HEK293T (cell line): ENCODE data around the gene HMCES.

ENCODE experiments used
- ARNT ChIP-seq: fragments of 450-650 bp; IDR thresholded peaks from 2 replicates; pipeline ENCODE4 v1.6.1; 2017; ENCODE audit warnings: mild to moderate bottlenecking
- BHLHE40 ChIP-seq: fragments of 450-650 bp; IDR thresholded peaks from 2 replicates; pipeline ENCODE4 v1.6.1; 2016; ENCODE audit warnings: mild to moderate bottlenecking, moderate library complexity, borderline replicate concordance
- CTBP1 ChIP-seq: fragments of 450-650 bp; IDR thresholded peaks from 2 replicates; pipeline ENCODE4 v1.6.1; 2016; ENCODE audit warnings: borderline replicate concordance
- ELF4 ChIP-seq: fragments of 450-650 bp; IDR thresholded peaks from 2 replicates; pipeline ENCODE4 v1.6.1; 2017; ENCODE audit warnings: antibody characterized with exemption
- FOXK2 ChIP-seq: fragments of 450-650 bp; IDR thresholded peaks from 2 replicates; pipeline ENCODE4 v1.6.1; 2016; ENCODE audit warnings: mild to moderate bottlenecking
- FOXM1 ChIP-seq: fragments of 450-650 bp; IDR thresholded peaks from 2 replicates; pipeline ENCODE4 v1.6.1; 2017; ENCODE audit warnings: mild to moderate bottlenecking, borderline replicate concordance
- HDGF ChIP-seq: fragments of 450-650 bp; IDR thresholded peaks from 2 replicates; pipeline ENCODE4 v1.6.1; 2017; ENCODE audit warnings: antibody characterized with exemption, borderline replicate concordance
- L3MBTL2 ChIP-seq: fragments of 450-650 bp; conservative IDR thresholded peaks from 2 replicates; pipeline ENCODE4 v1.6.1; 2016; ENCODE audit warnings: mild to moderate bottlenecking
- NFRKB ChIP-seq: fragments of 450-650 bp; IDR thresholded peaks from 2 replicates; pipeline ENCODE4 v1.6.1; 2016; ENCODE audit warnings: mild to moderate bottlenecking, moderate library complexity
- SP1 ChIP-seq: fragments of 450-650 bp; IDR thresholded peaks from 2 replicates; pipeline ENCODE4 v1.6.1; 2017
- SUZ12 ChIP-seq: fragments of 450-650 bp; IDR thresholded peaks from 2 replicates; pipeline ENCODE4 v1.6.1; 2016; ENCODE audit warnings: mild to moderate bottlenecking
- TARDBP ChIP-seq: fragments of 450-650 bp; IDR thresholded peaks from 2 replicates; pipeline ENCODE4 v1.6.1; 2016
- ZNF384 ChIP-seq: fragments of 450-650 bp; IDR thresholded peaks from 2 replicates; pipeline ENCODE4 v1.6.1; 2016
- TF ChIP-seq, protein P1 (sequence below): fragments of 450-650 bp; IDR thresholded peaks from 2 replicates; pipeline ENCODE4 v1.6.1; 2016

DNA sequence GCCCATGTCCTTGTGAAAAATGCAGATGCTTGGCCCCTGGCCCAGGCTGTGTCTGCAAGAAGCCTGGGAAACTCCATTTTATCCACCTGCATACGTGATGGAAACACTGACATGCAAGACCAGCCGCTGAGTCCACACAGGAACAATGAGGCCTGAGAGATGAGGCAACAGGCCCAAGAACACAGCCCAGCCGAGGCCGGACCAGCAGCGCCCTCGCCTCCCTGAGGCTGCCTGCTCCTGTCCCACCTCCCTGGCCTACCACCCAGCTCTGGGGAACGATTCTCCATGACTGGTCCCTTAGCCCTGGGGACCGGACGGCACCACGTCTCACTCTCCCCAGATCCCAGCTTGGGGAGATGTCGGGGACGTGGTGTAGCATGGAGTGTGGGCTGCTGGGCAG lies 47.5 kb downstream of the HMCES start:
- no peak for TF ChIP-seq HDGF
- no peak for TF ChIP-seq FOXK2
- TF ChIP-seq BHLHE40, result no peak
- no peak for TF ChIP-seq L3MBTL2
- TF ChIP-seq SP1, result no peak
- no peak for TF ChIP-seq ELF4
- no peak for TF ChIP-seq CTBP1
- TF ChIP-seq, protein P1, sequence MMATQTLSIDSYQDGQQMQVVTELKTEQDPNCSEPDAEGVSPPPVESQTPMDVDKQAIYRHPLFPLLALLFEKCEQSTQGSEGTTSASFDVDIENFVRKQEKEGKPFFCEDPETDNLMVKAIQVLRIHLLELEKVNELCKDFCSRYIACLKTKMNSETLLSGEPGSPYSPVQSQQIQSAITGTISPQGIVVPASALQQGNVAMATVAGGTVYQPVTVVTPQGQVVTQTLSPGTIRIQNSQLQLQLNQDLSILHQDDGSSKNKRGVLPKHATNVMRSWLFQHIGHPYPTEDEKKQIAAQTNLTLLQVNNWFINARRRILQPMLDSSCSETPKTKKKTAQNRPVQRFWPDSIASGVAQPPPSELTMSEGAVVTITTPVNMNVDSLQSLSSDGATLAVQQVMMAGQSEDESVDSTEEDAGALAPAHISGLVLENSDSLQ, result no peak
- TF ChIP-seq ARNT, result no peak
- no peak for TF ChIP-seq FOXM1
- no peak for TF ChIP-seq TARDBP
- no peak for TF ChIP-seq ZNF384
- no peak for TF ChIP-seq NFRKB
- no peak for TF ChIP-seq SUZ12
